HL-60/S4 treated with retinoic acid at 250 ng/mL for 4 days and 3 days (cell line): ENCODE results near the gene PCDHA4.
"Not testable (repeated sequence)": the region's sequence is repeated elsewhere in the genome, so short reads cannot be mapped to it uniquely, and the experiment has no call there.

Experiments used
- in situ Hi-C: fragments of 300-500 bp; cut with MboI; formaldehyde crosslinking; loops from 2 replicates; pipeline ENCODE4 v1.7.0; 2022; ENCODE audit warnings: low sequenced_read_pairs

The PCDHA4 gene

DNA sequence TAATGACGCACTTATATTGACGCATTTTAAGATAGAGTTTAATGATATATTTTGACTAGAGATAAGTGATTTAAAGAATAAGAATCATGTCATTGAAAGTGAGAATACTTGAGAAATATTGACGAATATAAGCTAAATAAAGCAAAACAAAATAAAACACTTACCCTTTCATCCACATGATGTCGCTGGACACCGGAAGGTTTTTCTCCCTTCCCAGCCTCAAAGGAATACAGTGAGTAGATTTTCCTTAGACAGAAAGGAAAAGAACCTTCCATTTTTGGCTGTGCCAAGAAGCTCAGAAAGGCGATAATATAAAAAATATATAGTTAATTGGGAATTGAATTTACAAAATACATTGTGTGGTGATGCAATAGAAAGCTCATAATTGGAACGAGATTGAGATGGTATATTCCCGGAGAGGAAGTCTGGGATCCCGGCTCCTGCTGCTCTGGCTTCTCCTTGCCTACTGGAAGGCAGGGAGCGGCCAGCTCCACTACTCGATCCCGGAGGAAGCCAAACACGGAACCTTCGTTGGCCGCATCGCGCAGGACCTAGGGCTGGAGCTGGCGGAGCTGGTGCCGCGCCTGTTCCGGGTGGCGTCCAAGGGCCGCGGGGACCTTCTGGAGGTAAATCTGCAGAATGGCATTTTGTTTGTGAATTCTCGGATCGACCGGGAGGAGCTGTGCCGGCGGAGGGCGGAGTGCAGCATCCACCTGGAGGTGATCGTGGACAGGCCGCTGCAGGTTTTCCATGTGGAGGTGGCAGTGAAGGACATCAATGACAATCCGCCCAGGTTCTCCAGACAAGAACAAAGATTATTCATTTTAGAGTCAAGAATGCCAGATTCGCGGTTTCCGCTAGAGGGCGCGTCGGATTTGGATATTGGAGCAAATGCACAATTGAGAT is 14.8 kb downstream of the PCDHA4 start, which contains the start of gene PCDHA5:
PCDHA5 (plus strand) TSS at position 239 of the 906 bp plus-strand sequence.
- in situ Hi-C loops, result no loop called here

DNA sequence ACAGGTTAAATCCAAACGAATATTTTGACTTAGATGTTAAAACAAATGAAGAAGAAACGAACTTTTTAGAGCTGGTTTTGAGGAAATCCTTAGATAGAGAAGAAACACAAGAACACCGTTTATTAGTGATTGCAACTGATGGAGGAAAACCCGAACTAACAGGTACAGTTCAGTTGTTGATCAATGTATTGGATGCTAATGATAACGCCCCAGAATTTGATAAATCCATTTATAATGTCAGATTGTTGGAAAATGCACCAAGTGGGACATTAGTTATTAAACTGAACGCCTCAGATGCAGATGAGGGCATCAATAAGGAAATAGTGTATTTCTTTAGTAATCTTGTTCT is 15.4 kb downstream of the PCDHA4 start:
- in situ Hi-C loops, result no loop called here

DNA sequence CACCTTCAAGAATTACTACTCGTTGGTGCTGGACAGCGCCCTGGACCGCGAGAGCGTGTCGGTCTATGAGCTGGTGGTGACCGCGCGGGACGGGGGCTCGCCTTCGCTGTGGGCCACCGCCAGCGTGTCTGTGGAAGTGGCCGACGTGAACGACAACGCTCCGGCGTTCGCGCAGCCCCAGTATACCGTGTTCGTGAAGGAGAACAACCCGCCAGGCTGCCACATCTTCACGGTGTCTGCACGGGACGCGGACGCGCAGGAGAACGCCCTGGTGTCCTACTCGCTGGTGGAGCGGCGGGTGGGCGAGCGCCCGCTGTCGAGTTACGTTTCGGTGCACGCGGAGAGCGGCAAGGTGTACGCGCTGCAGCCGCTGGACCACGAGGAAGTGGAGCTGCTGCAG is 16.1 kb downstream of the PCDHA4 start:
- in situ Hi-C loops, result not testable (repeated sequence)

DNA sequence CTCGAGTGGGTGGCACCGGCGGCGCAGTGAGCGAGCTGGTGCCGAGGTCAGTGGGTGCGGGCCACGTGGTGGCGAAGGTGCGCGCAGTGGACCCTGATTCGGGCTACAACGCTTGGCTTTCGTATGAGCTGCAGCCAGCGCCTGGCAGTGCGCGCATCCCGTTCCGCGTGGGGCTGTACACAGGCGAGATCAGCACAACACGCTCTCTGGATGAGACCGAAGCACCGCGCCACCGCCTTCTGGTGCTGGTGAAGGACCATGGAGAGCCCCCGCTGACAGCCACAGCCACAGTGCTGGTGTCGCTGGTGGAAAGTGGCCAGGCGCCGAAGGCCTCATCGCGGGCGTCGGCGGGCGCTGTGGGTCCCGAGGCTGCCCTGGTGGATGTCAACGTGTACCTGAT is 16.6 kb downstream of the PCDHA4 start:
- in situ Hi-C loops, result no loop called here

DNA sequence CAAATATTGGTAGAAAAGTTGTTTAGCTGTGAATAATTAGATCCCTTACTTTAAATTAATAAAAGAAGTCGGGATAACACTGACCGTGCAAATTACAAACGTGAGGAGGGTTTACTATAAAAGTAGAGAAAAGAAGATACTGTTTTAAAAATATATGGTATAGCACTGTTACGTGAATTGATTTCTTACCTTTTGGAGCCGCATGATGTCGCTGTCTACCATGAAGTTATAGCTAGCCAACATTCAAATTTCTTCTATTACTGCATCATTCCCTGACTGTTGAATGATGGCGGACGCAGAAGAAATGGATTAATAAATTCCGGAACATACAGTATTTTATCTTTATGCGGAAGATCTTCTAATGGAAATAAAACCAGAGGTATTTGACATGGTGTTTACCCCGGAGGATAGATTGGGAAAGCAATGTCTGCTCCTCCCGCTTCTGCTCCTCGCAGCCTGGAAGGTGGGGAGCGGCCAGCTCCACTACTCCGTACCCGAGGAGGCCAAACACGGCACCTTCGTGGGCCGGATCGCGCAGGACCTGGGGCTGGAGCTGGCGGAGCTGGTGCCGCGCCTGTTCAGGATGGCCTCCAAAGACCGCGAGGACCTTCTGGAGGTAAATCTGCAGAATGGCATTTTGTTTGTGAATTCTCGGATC is 21.0 kb downstream of the PCDHA4 start, which contains the start of gene PCDHA6:
PCDHA6 (plus strand) TSS at position 257 of the 658 bp plus-strand sequence; CDS start at position 389, 132 bp downstream.
- in situ Hi-C loops, result no loop called here

DNA sequence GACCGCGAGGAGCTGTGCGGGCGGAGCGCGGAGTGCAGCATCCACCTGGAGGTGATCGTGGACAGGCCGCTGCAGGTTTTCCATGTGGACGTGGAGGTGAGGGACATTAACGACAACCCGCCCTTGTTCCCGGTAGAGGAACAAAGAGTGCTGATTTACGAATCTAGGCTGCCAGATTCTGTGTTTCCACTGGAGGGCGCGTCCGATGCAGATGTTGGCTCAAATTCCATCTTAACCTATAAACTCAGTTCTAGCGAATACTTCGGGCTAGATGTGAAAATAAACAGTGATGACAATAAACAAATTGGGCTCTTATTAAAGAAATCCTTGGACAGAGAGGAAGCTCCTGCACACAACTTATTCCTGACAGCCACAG is 21.5 kb downstream of the PCDHA4 start:
- in situ Hi-C loops, result no loop called here

- in situ Hi-C loops, result not testable (repeated sequence)
Measured at GRCh38 chr5:140829511-140830501, 22.9 kb downstream of the PCDHA4 start.

DNA sequence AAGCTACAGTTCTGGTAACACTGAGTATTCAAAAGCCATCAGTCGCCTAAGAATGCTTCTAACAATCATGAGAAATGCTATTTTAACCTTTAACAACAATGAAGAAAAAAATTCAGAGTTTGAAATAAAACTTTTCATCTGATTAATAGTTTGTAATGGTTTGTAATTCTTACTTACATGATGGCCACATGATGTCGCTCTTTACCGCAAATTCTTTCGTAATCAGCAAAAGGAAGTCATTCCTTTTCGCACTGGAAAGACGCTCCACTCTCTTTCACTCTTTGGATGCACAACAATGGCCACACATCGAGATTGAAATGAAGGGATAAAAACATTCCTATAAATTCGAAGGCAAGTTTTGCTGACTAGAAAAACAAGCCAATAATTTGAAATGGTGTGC is 27.1 kb downstream of the PCDHA4 start, which contains the start of gene PCDHA7:
PCDHA7 (plus strand) TSS at position 277 of the 400 bp plus-strand sequence; CDS start at position 392, 115 bp downstream.
- in situ Hi-C loops, result no loop called here

DNA sequence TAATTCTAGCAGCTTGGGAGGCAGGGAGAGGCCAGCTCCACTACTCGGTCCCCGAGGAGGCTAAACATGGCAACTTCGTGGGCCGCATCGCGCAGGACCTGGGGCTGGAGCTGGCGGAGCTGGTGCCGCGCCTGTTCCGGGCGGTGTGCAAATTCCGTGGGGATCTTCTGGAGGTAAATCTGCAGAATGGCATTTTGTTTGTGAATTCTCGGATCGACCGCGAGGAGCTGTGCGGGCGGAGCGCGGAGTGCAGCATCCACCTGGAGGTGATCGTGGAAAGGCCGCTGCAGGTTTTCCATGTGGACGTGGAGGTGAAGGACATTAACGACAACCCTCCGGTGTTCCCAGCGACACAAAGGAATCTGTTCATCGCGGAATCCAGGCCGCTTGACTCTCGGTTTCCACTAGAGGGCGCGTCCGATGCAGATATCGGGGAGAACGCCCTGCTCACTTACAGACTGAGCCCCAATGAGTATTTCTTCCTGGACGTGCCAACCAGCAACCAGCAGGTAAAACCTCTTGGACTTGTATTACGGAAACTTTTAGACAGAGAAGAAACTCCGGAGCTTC is 27.7 kb downstream of the PCDHA4 start:
- in situ Hi-C loops, result not testable (repeated sequence)

DNA sequence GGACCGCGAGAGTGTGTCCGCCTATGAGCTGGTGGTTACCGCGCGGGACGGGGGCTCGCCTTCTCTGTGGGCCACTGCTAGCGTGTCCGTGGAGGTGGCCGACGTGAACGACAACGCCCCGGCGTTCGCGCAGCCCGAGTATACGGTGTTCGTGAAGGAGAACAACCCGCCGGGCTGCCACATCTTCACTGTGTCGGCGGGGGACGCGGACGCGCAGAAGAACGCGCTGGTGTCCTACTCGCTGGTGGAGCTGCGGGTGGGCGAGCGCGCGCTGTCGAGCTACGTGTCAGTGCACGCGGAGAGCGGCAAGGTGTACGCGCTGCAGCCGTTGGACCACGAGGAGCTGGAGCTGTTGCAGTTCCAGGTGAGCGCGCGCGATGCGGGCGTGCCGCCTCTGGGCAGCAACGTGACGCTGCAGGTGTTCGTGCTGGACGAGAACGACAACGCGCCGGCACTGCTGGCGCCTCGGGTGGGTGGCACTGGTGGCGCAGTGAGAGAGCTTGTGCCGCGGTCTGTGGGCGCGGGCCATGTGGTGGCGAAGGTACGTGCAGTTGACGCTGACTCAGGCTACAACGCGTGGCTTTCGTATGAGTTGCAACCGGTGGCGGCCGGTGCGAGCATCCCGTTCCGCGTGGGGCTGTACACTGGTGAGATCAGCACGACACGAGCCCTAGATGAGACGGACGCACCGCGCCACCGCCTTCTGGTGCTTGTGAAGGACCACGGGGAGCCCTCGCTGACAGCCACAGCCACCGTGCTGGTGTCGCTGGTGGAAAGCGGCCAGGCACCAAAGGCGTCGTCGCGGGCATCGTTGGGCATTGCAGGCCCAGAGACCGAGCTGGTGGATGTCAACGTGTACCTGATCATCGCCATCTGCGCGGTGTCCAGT is 29.0 kb downstream of the PCDHA4 start:
- in situ Hi-C loops, result no loop called here

- in situ Hi-C loops, result no loop called here
Measured at GRCh38 chr5:140840978-140841962, 34.4 kb downstream of the PCDHA4 start, which contains the start of gene PCDHA8. TSS of gene PCDHA8 (plus strand) at chr5:140841187. CDS start at chr5:140841322, 135 bp downstream.

DNA sequence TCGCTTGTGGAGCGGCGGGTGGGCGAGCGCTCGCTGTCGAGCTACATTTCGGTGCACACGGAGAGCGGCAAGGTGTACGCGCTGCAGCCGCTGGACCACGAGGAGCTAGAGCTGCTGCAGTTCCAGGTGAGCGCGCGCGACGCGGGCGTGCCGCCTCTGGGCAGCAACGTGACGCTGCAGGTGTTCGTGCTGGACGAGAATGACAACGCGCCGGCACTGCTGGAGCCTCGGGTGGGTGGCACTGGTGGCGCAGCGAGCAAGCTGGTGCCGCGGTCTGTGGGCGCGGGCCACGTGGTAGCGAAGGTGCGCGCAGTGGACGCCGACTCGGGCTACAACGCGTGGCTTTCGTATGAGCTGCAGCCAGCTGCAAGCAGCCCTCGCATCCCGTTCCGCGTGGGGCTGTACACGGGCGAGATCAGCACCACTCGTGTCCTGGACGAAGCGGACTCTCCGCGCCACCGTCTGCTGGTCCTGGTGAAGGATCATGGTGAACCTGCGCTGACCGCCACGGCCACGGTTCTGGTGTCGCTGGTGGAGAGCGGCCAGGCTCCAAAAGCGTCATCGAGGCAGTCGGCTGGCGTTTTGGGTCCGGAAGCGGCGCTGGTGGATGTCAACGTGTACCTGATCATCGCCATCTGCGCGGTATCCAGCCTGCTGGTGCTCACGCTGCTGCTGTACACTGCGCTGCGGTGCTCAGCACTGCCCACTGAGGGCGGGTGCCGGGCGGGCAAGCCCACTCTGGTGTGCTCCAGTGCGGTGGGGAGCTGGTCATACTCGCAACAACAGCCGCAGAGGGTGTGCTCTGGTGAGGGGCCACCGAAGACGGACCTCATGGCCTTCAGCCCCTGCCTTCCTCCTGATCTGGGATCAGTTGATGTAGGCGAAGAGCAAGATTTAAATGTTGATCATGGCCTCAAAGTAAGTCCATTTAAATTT is 36.2 kb downstream of the PCDHA4 start:
- in situ Hi-C loops, result no loop called here

DNA sequence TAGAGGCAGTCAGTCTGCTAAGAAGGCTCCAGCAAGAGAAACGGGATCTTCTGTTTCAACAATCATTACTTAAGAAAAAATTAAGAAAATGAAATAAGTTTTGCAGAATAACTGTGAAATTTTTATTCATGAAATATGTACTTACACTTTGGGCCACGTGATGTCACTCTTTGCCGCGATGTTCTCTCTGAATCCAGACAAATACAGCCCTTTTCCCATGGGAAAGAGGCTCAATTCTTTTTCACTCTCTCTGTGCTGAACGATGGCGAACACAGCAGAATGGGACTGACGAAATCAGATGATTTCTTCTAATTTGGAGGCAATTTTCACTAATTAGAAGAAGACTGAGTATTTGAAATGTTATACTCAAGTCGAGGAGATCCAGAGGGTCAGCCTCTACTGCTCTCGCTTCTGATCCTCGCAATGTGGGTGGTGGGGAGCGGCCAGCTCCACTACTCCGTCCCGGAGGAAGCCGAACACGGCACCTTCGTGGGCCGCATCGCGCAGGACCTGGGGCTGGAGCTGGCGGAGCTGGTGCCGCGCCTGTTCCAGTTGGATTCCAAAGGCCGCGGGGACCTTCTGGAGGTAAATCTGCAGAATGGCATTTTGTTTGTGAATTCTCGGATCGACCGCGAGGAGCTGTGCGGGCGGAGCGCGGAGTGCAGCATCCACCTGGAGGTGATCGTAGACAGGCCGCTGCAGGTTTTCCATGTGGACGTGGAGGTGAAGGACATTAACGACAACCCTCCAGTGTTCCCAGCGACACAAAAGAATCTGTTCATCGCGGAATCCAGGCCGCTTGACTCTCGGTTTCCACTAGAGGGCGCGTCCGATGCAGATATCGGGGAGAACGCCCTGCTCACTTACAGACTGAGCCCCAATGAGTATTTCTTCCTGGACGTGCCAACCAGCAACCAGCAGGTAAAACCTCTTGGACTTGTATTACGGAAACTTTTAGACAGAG is 41.6 kb downstream of the PCDHA4 start, which contains the start of gene PCDHA9:
PCDHA9 (plus strand) TSS at position 244 of the 964 bp plus-strand sequence; CDS start at position 358, 114 bp downstream.
- in situ Hi-C loops, result not testable (repeated sequence)

DNA sequence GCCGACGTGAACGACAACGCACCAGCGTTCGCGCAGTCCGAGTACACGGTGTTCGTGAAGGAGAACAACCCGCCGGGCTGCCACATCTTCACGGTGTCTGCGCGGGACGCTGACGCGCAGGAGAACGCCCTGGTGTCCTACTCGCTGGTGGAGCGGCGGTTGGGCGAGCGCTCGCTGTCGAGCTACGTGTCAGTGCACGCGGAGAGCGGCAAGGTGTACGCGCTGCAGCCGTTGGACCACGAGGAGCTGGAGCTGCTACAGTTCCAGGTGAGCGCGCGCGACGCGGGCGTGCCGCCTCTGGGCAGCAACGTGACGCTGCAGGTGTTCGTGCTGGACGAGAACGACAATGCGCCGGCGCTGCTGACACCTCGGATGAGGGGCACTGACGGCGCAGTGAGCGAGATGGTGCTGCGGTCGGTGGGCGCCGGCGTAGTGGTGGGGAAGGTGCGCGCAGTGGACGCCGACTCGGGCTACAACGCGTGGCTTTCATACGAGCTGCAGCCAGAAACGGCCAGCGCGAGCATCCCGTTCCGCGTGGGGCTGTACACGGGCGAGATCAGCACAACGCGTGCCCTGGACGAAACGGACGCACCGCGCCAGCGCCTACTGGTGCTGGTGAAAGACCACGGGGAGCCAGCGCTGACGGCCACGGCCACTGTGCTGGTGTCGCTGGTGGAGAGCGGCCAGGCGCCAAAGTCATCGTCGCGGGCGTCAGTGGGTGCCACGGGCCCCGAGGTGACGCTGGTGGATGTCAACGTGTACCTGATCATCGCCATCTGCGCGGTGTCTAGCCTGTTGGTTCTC is 43.2 kb downstream of the PCDHA4 start:
- in situ Hi-C loops, result not testable (repeated sequence)
